ENCODE data around the gene FOXQ1.

- TF ChIP-seq CTCF (IDR thresholded peaks at IDR 0.05) (no peak), POLR2A (IDR thresholded peaks at IDR 0.05) (no peak)
These were observed 22.8 kb downstream of the FOXQ1 start for GRCh38 chr6:1334684-1335083.

Data from prostate gland (tissue), 2 donors.